Fibroblast of peridontal ligament (primary cell): Measurements from ENCODE around the gene ARL13B.
A peak's percentile ranks its signal among the peaks of the same experiment; 100 is the strongest.
"Not testable (repeated sequence)": the region's sequence is repeated elsewhere in the genome, so short reads cannot be mapped to it uniquely, and the experiment has no call there.

Source experiments
- DNase-seq: peaks from one replicate; pipeline ENCODE4 v3.0.0-alpha.2; 2010; ENCODE audit errors: extremely low read depth

The ARL13B gene

GRCh38 chr3:94062513-94063404 is 82.8 kb downstream of the ARL13B start, which contains the start of the genes DHFR2 and NSUN3:
DHFR2 (minus strand) TSS chr3:94062916; CDS start chr3:94061511, 1,405 bp downstream.
NSUN3 (plus strand) TSS chr3:94063061; CDS start chr3:94063127, 66 bp downstream.
- DNase-seq, result peak; percentile 99

- DNase-seq, result no peak
Observed at GRCh38 chr3:94063496-94064119, 83.7 kb downstream of the ARL13B start.

GRCh38 chr3:94064243-94064860 is 84.4 kb downstream of the ARL13B start:
- DNase-seq, result peak; percentile 50

GRCh38 chr3:94065122-94065521 is 85.2 kb downstream of the ARL13B start:
- DNase-seq, result no peak

GRCh38 chr3:94065819-94066480 is 86.0 kb downstream of the ARL13B start:
- no peak for DNase-seq

- no peak for DNase-seq
Observed at GRCh38 chr3:94066506-94067500, 86.8 kb downstream of the ARL13B start.

- DNase-seq, result peak; percentile 69
Observed at GRCh38 chr3:94069194-94069813, 89.3 kb downstream of the ARL13B start.

GRCh38 chr3:94070341-94070911 is 90.5 kb downstream of the ARL13B start:
- DNase-seq, result no peak

GRCh38 chr3:94071713-94072284 is 91.8 kb downstream of the ARL13B start:
- no peak for DNase-seq

- DNase-seq, result peak; percentile 18
Observed at GRCh38 chr3:94076055-94076454, 96.1 kb downstream of the ARL13B start.

- not testable (repeated sequence) for DNase-seq
Observed at GRCh38 chr3:94080552-94080951, 100.6 kb downstream of the ARL13B start.

- DNase-seq, result no peak
Observed at GRCh38 chr3:94081884-94082283, 101.9 kb downstream of the ARL13B start.

- DNase-seq, result no peak
Observed at GRCh38 chr3:94082391-94082937, 102.5 kb downstream of the ARL13B start.

- DNase-seq, result peak; percentile 59
Observed at GRCh38 chr3:94083261-94083660, 103.3 kb downstream of the ARL13B start.

GRCh38 chr3:94089126-94089525 is 109.2 kb downstream of the ARL13B start:
- no peak for DNase-seq

- DNase-seq, result no peak
Observed at GRCh38 chr3:94092086-94092485, 112.1 kb downstream of the ARL13B start.

- DNase-seq, result no peak
Observed at GRCh38 chr3:94093151-94093550, 113.2 kb downstream of the ARL13B start.

- no peak for DNase-seq
Observed at GRCh38 chr3:94095111-94095510, 115.2 kb downstream of the ARL13B start.

GRCh38 chr3:94098452-94098851 is 118.5 kb downstream of the ARL13B start:
- DNase-seq, result no peak
